SKM-1 treated with dmso at 0.1 percent for 144 hours (cell line): ENCODE results near the gene MXD1.
"Not testable (repeated sequence)": the region's sequence is repeated elsewhere in the genome, so short reads cannot be mapped to it uniquely, and the experiment has no call there.

Experiments
- DNase-seq: peaks from one replicate; lab custom pipeline; 2025; ENCODE audit not compliant: unreplicated experiment; lab: John Stamatoyannopoulos, UW

The MXD1 gene

GRCh38 chr2:69950671-69951070, 35.8 kb downstream of the MXD1 start:
- not testable (repeated sequence) for DNase-seq

GRCh38 chr2:69952336-69953115, 37.6 kb downstream of the MXD1 start:
- no peak for DNase-seq

- DNase-seq: no peak
Measured at GRCh38 chr2:69954084-69954483, 39.2 kb downstream of the MXD1 start.

GRCh38 chr2:69955029-69955428, 40.1 kb downstream of the MXD1 start:
- no peak for DNase-seq

- DNase-seq: no peak
Measured at GRCh38 chr2:69956475-69956979, 41.6 kb downstream of the MXD1 start.

GRCh38 chr2:69957965-69958364, 43.1 kb downstream of the MXD1 start:
- no peak for DNase-seq

GRCh38 chr2:69958480-69958879, 43.6 kb downstream of the MXD1 start:
- DNase-seq: no peak

GRCh38 chr2:69959425-69959824, 44.5 kb downstream of the MXD1 start:
- no peak for DNase-seq

GRCh38 chr2:69960821-69961220, 45.9 kb downstream of the MXD1 start:
- no peak for DNase-seq

GRCh38 chr2:69961496-69961895, 46.6 kb downstream of the MXD1 start, which contains the start of gene ASPRV1:
Gene ASPRV1, minus strand, starts transcription at chr2:69961631. Its CDS starts 195 bp downstream, at chr2:69961436.
- no peak for DNase-seq

GRCh38 chr2:69962986-69963730, 48.2 kb downstream of the MXD1 start:
- DNase-seq: no peak

- DNase-seq: no peak
Measured at GRCh38 chr2:69964353-69964841, 49.5 kb downstream of the MXD1 start.

- DNase-seq: no peak
Measured at GRCh38 chr2:69965756-69966445, 51.0 kb downstream of the MXD1 start.

- no peak for DNase-seq
Measured at GRCh38 chr2:69966496-69966895, 51.6 kb downstream of the MXD1 start.

- no peak for DNase-seq
Measured at GRCh38 chr2:69968609-69969008, 53.7 kb downstream of the MXD1 start.

GRCh38 chr2:69969126-69969983, 54.4 kb downstream of the MXD1 start:
- DNase-seq: no peak

- no peak for DNase-seq
Measured at GRCh38 chr2:69969991-69970390, 55.1 kb downstream of the MXD1 start.

GRCh38 chr2:69972822-69973221, 57.9 kb downstream of the MXD1 start:
- no peak for DNase-seq

GRCh38 chr2:69973335-69973735, 58.4 kb downstream of the MXD1 start:
- DNase-seq: no peak

- no peak for DNase-seq
Measured at GRCh38 chr2:69975136-69975852, 60.4 kb downstream of the MXD1 start.
